GM19372 (cell line): ENCODE results near the gene CXXC1.
A peak's percentile ranks its signal among the peaks of the same experiment; 100 is the strongest.
"Not testable (repeated sequence)": the region's sequence is repeated elsewhere in the genome, so short reads cannot be mapped to it uniquely, and the experiment has no call there.

ENCODE experiments used
- ATAC-seq: cut with Tn5 transposase; IDR thresholded peaks from one replicate; pipeline ENCODE4 v1.9.1; 2021; ENCODE audit warnings: mild to moderate bottlenecking, low read depth, moderate library complexity; ENCODE audit not compliant: unreplicated experiment

The CXXC1 gene

DNA sequence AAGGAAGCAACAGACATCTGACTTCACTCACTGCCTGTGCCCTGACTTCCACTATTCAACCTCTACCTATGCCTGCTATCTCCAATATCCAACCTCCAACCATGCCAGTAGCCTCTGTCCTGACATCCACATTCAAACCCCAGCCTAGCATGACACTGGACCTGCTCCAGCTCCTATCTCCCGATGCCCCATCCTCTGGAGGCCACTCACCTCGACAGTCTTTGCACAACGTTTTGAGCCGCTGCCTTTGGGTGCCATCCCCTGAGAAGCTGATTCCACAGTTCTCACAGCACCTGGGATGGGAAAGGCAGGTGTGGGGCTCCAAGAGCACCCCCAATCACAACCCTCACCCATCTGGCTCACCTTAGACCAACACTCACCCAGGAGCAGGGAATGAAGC, 11.0 kb downstream of the CXXC1 start:
- no peak for ATAC-seq

DNA sequence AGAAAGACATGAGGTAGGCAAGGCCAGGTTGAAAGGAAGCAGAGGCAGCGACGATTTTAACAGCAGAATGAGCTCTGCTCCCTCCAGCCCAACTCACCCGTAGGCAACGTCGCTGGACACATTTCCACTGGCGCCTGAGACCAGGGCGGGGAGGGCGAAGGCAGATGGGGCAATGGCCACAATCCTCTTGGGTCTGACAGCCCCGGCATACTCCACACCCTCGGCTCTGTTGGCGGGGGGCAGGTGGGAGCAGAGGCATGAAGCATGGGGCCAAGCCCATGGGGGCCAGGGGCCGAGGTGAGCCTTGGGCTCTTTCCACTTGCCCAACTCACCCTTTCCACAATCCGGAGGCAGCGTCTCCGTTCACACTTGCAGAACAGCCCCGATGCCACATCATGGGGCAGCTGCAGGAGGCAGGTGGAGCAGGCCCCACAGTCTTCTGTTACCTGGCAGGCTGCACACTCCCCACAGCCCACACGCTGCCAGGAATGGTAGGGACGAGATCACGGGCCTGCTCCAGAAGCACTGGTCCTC, 11.9 kb downstream of the CXXC1 start:
- ATAC-seq = no peak

DNA sequence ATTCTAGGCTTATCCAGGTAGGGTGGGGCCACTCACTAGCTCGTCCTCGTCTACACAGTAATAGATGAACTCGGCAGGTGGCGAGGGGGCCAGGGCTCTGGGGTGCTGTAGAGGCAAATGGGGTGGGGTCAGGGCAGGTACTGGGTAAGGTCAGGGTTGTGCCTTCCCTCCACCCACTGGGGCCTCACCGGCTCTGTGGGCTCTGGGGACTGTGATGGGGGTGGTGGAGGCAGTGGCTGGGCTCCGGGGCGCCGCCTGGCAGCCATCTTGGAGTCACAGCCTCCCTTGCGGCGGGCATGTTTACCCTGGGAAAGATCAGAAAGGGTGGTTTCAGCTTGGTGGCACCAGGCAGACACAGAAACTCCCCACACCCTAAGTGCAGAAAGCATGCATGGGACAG, 12.6 kb downstream of the CXXC1 start:
- no peak for ATAC-seq

DNA sequence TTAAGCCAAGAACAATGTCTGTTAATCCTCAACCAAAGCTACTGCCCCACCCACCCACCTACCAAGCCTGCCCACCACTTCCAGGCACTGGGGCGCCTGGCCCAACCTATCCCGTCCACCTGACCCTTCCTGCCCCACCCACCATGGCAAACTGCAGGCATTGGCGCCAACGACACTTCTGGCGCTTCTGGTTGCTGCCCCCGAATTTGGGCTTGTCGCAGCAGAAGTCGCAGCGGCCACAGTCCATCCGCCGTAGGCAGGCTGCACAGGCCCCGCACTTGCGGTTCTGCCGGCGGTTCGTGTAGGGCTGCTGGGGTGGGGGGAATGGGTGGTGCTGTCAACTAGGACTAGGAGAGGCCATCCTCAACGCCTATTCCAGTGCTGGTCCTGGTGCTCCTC, 13.4 kb downstream of the CXXC1 start:
- no peak for ATAC-seq

DNA sequence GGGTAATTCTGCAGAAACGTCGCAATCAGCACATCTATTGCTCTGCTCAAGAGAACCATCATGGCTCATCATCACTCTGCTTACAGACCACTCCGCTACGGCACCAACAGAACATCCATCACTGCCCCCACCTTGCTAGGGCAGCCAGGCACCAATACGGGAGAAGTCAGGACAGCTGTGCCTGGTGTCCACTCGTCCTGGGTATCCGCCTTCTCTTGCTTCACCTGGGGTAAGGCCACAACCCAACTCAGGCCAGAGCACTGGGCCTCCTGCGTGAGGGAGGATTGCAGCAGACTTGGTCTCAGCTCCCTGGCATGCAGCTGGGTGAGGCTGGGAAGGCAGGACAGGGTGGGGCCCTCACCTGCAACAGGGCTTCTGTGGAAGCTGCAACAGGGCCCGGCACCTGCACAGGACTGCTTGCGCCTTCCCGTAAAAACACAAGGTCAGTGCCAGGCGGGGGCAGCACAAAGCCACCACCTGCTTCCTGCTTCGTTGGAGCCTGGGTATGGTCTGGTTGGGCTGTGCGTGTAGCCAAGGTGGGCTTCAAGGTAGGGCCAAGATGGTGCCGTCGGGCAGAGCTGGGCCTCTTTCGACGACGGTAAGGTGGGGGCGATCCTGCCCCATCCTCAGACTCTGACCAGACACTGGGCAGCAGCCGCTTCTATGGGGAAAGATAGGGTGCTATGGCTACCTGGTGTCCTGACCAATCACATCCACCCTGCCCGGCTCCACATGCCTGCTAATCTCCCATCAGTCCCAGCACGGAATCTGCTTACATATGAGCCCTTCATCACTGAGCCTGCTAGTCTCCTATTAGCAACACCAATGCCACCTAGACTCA, 14.1 kb downstream of the CXXC1 start:
- no peak for ATAC-seq

DNA sequence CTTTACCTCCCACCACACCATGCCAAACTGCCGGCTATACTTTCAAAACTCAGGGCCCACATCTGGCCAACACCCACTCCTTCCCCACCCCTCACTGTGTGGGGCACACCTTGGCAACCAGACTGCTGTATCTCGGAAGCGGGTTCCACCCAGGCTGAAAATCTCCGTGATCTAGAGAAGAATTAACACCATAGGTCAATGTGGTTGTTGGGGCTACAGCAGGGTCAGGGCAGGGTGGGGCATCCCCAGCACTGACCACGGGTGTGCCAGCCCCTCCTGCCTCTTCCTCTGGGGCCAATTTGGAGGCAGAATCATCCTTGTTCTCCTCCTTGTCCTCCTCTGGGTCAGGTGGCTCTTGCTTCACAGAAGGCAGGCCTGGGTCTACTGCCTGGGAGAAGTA, 14.9 kb downstream of the CXXC1 start:
- no peak for ATAC-seq

DNA sequence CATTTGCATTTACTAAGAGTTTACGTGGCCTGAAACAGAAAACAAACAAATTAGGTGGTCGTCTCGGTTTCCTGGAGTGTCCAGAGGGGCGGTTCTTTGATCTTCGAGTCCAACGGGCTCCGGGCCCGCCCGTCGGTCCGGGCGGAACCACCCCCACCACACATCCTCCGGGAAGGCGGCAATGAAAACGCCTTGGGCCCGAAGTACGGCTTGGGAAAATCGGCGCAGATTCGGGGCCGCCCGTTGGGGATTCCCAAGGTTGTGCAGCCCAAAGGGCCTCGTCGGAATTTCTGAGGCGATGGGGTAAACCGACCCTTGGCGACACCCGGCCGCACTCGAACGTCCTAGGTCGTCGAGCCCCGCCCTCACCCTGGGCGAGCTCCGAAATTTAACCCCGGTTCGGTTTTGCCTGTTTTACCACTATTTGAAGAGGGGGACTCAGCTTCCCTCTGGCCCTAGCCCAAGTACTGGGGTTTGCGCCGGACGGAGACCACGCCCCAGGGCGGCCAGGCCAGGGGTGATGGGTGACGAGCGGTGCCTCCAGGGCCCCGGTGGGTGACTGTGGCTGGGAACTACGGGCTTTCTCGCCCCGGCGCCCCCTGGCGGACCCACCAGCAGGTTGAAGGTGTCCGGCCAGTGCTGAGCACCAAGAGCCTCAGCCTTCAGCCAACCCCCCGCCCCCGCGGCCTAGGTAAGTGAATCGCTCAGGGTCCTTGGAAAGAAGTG, 19.3 kb downstream of the CXXC1 start:
- ATAC-seq = peak; percentile 64

DNA sequence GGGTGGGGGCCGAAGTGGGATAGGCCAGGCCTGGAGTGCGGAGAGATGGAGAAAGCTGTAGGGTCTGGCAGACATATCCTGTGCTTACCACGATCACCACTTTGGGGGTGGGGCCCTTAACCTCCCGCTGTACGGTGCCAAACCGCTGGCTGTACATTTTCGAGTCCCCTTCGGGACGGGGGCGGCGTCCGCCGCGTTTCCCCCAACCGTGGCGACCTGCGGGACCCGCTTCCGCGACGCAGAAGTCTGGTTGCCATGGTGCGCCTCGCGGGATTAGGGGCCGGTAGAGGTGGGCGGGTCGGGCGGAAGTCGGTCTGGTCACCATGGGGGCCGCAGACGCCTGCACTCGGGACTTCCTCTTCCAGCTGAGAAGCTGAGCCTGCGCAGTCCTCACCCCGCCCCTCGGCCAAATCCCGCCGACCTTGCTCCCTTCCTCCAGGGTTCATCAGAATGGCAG, 21.2 kb downstream of the CXXC1 start, which contains the start of gene CFAP53:
CFAP53 (minus strand) TSS at position 248 of the 457 bp plus-strand sequence; CDS start at position 157, 91 bp downstream.
- ATAC-seq = peak; percentile 77

DNA sequence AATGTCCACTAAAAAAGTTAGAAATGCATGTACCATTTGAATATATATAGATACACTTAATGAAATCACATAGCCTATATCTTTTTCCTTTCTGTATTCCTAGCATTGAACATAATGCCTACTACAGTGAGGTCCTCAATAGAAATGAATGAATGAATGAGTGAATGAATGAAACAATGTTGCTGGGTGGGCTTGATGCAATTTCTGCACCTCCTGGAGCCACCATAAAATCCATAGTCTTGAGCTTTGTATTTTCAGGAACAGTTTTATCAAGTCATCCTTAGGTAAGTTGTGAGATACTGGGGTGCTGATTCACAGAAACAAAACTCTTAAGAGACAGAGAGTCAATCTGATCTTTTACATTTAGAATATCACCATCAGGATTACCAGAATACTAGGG, 24.5 kb downstream of the CXXC1 start:
- no peak for ATAC-seq

DNA sequence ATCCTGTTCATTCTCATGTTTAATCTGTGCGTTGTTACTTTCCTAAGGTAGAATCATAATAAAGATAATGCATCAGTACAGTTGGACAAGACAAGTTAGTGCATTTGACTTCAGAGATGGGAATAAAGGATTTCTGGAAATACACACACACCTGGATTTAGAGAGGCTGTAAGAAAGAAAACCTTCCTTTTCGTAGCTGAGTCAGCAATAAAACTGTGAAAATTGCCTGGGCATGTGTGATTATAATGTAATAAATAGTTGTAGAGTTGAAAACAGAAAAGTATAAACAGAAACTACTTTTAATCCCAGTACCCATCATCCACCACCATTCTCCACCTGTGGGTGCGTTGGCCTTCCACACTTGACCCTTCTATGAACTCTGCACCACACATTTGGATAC, 36.6 kb downstream of the CXXC1 start:
- no peak for ATAC-seq

DNA sequence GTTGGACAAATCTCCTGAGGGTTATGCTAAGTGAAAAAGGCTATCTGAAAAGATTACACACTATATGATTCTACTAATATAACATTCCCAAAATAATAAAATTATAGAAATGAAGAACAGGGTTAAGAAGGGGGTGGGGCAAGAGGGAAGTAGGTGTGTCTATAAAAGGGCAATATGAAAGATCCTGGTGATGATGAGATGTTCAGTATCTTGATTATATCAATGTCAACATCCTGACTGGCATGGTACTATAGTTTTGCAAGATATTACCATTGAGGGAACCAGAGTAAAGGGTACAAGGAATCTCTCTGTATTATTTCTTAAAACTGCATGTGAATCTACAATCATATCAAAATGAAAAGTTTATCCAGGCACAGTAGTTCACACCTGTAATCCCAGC, 37.9 kb downstream of the CXXC1 start:
- ATAC-seq = no peak

DNA sequence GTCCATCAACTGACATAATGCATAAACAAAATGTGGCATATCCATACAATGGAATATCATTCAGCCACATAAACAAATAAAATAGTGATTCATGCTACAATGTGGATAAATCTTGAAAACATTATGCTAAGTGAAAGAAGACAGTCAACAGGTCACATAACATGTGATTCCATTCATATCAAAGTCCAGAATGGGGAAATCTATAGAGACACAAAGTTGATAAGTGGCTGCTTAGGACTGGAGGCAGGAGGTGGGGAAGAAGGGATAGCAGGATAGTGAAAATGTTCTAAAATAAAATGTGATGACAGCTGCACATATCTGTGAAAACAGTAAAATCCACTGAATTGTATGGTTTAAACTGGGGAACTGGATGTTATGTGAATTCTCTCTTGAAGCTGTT, 39.9 kb downstream of the CXXC1 start:
- ATAC-seq = no peak

DNA sequence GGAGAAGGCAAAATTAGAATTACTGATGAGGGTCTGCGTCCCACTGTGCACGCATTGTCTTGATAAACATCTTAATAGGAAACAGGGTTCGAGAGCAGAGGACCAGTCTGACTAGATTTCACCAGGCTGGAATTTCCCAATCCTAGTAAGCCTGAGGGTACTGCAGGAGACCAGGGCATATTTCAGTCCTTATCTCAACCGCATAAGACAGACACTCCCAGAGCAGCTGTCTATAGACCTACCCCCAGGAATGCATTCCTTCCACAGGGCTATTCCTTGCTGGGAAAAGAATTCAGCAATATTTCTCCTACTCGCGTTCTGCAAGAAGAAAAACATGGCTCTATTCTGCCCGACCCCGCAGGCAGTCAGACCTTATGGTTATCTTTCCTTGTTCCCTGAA, 45.7 kb downstream of the CXXC1 start:
- not testable (repeated sequence) for ATAC-seq

DNA sequence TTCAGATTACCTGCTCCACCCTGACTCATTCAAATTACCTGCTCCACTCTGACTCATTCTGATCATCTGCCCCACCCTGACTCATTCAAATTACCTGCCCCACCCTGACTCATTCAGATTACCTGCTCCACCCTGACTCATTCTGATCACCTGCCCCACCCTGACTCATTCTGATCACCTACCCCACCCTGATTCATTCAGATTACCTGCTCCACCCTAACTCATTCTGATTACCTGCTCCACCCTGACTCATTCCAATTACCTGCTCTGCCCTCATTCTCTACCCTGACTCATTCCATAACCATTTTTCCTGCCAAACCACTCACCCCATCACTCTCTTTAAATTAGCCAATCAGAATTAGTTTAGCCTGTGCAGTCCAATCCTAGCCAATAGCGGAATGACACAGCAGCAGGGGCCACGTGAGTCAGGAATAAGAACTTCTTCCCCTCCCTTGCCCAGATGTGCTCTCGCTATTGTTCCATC, 47.4 kb downstream of the CXXC1 start:
- no peak for ATAC-seq

DNA sequence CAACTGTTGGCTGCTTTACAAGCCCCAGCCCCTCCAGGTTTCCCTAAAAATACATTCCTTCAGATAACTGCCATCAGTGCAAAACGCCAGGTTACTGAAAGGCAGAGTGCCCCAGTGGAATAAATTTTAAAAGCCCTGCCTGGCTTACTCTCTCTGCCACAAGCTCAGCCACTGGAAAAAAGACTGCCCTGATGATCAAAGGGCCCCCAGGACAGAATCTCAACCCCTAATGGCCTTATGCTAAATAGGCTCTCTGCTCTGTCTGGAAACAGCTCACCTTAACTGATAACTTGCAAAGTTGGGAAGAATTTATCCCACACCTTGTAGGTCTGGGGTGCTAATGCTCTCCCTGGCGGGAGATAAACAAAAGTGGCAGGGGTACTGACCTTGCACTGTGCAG, 55.1 kb downstream of the CXXC1 start:
- no peak for ATAC-seq
